Dendritic cell treated with granulocyte-macrophage colony-stimulating factor and Interleukin-4, amounts not matched to agents 40 ng/mL and 50 ng/mL, for 4 days (primary cell): ENCODE data around the gene TEKTIP1.

Experiments used
- H3K27ac Mint-ChIP-seq: one replicate; pipeline ENCODE4 v1.8.0; 2022; ENCODE audit warnings: mild to moderate bottlenecking, mixed read lengths
- H3K27me3 Mint-ChIP-seq: one replicate; pipeline ENCODE4 v1.8.0; 2022; ENCODE audit warnings: mild to moderate bottlenecking, mixed read lengths
- H3K36me3 Mint-ChIP-seq: one replicate; pipeline ENCODE4 v1.8.0; 2022; ENCODE audit warnings: low read depth, mixed read lengths
- H3K4me1 Mint-ChIP-seq: one replicate; pipeline ENCODE4 v1.8.0; 2022; ENCODE audit warnings: low read depth, mixed read lengths
- H3K4me3 Mint-ChIP-seq: one replicate; pipeline ENCODE4 v1.8.0; 2022; ENCODE audit warnings: mild to moderate bottlenecking, moderate library complexity, mixed read lengths
- H3K9me3 Mint-ChIP-seq: one replicate; pipeline ENCODE4 v1.8.0; 2022; ENCODE audit warnings: mixed read lengths
- intact Hi-C: fragments of 100-400 bp; cut with micrococcal nuclease; formaldehyde crosslinking; loops from one replicate; pipeline ENCODE4 v1.15.0; 2022

TEKTIP1 gene

DNA sequence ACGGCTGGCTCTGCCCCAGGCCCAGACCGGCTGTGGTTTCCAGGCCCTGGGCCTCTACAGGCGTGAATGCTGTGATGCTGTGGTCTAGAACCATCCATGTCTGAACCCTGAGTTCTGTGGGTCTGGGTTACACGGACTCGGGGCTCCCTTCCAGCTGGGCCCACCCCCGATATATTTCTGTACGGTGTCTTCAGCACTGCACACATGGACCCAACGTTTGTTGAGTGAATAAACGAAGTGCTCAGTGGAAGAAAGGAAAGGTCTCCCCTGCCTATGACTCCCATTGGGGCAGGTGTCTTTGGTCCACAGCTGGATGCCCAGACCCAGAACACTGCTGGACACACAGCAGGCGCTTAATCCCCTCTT is 6.7 kb downstream of the TEKTIP1 start:
- H3K27me3 Mint-ChIP-seq, result no peaks in the 10 kb centered on the region
- peaks cover 95% of the 10 kb centered on the region for H3K36me3 Mint-ChIP-seq
- intact Hi-C loops, result loop anchor here (2.0 to 5.0 kb wide), 2 partner anchors 73 to 162 kb away; partner anchors contain the start of gene TJP3
- no peak overlapping the region for H3K4me3 Mint-ChIP-seq
- peak overlapping the region; percentile 54 for H3K27ac Mint-ChIP-seq
- peaks cover 47% of the 10 kb centered on the region for H3K4me1 Mint-ChIP-seq
- no peaks in the 10 kb centered on the region for H3K9me3 Mint-ChIP-seq

GRCh38 chr19:3546119-3546518 is 7.1 kb downstream of the TEKTIP1 start:
- H3K9me3 Mint-ChIP-seq, result no peaks in the 10 kb centered on the region
- peaks cover 100% of the 10 kb centered on the region for H3K36me3 Mint-ChIP-seq
- no peaks in the 10 kb centered on the region for H3K27me3 Mint-ChIP-seq
- peaks cover 51% of the 10 kb centered on the region for H3K4me1 Mint-ChIP-seq
- intact Hi-C loops, result loop anchor here (5.0 kb wide), 1 partner anchor 161 kb away; the partner anchor contains the start of gene TJP3
- H3K27ac Mint-ChIP-seq, result no peak overlapping the region
- H3K4me3 Mint-ChIP-seq, result no peak overlapping the region

DNA sequence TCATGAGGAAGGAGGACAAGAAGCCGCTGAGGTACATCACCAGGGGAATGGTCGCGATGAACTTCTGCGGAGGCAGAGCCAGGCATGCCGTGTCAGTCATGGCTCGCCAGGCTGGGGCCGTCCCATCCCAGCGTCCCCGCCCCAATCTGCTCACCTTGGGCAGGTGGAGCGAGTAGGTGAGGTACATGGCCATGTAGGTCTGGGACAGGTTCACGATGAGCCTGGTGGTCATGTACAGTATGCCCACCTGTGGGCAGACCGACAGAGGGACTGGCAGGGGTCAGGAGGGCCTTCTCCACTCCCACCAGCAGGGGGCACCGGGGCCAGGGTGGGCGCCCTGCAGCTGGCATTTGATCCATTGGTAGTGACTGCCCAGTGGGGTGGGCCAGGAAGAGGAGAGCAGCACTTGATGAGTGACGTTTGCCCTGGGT is 8.3 kb downstream of the TEKTIP1 start:
- Mint-ChIP-seq H3K36me3 (peaks cover 100% of the 10 kb centered on the region), H3K9me3 (no peaks in the 10 kb centered on the region), H3K4me1 (peaks cover 62% of the 10 kb centered on the region), H3K27ac (peak overlapping the region; percentile 39), H3K27me3 (no peaks in the 10 kb centered on the region), H3K4me3 (peak overlapping the region; percentile 26)
- intact Hi-C loops, result loop anchor here (5.0 kb wide), 1 partner anchor 160 kb away; the partner anchor contains the start of gene TJP3

- Mint-ChIP-seq H3K4me3 (no peak overlapping the region), H3K36me3 (peaks cover 100% of the 10 kb centered on the region), H3K27ac (peak overlapping the region; percentile 39), H3K27me3 (no peaks in the 10 kb centered on the region), H3K9me3 (no peaks in the 10 kb centered on the region), H3K4me1 (peaks cover 67% of the 10 kb centered on the region)
- intact Hi-C loops, result loop anchor here (5.0 kb wide), 1 partner anchor 159 kb away; the partner anchor contains the start of gene TJP3
Measured at GRCh38 chr19:3547767-3548282, 8.9 kb downstream of the TEKTIP1 start.

DNA sequence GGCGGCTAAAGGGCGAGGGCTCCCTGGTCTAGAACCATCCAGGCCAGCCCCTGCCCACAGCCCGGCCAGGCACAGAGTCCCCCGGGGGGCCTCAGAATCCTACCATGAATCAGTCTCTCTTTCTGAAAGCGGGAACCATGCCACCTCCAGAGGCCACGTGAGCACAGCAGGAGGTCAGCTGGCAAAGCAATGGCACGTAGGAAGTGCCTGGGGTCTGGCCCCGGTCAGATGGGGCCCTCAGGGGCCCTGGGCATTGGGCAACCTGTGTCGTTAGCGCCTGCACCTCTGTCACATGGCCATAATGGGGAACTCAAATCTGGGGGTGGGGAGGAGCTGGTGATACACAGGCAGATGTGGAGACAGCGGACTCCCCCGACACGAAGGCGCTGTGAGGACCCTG is 9.6 kb downstream of the TEKTIP1 start:
- Mint-ChIP-seq H3K36me3 (peaks cover 100% of the 10 kb centered on the region), H3K27me3 (no peaks in the 10 kb centered on the region), H3K4me1 (peaks cover 74% of the 10 kb centered on the region), H3K27ac (peak overlapping the region; percentile 89), H3K4me3 (peak overlapping the region; percentile 51), H3K9me3 (no peaks in the 10 kb centered on the region)
- intact Hi-C loops, result loop anchor here (5.0 kb wide), 1 partner anchor 159 kb away; the partner anchor contains the start of gene TJP3

- Mint-ChIP-seq H3K4me1 (peaks cover 80% of the 10 kb centered on the region), H3K4me3 (peak overlapping the region; percentile 20), H3K36me3 (peaks cover 97% of the 10 kb centered on the region), H3K27ac (peak overlapping the region; percentile 89), H3K27me3 (no peaks in the 10 kb centered on the region), H3K9me3 (no peaks in the 10 kb centered on the region)
- intact Hi-C loops, result loop anchor here (5.0 kb wide), 1 partner anchor 157 kb away; the partner anchor contains the start of gene TJP3
Measured at GRCh38 chr19:3549816-3550215, 10.8 kb downstream of the TEKTIP1 start.

- intact Hi-C loops, result no loop called here
- Mint-ChIP-seq H3K9me3 (no peaks in the 10 kb centered on the region), H3K4me3 (peak overlapping the region; percentile 62), H3K36me3 (peaks cover 97% of the 10 kb centered on the region), H3K4me1 (peaks cover 79% of the 10 kb centered on the region), H3K27me3 (no peaks in the 10 kb centered on the region), H3K27ac (peak overlapping the region; percentile 89)
Measured at GRCh38 chr19:3550947-3551791, 12.2 kb downstream of the TEKTIP1 start.

GRCh38 chr19:3551792-3552095 is 12.8 kb downstream of the TEKTIP1 start:
- no peaks in the 10 kb centered on the region for H3K27me3 Mint-ChIP-seq
- intact Hi-C loops, result no loop called here
- H3K4me1 Mint-ChIP-seq, result peaks cover 81% of the 10 kb centered on the region

DNA sequence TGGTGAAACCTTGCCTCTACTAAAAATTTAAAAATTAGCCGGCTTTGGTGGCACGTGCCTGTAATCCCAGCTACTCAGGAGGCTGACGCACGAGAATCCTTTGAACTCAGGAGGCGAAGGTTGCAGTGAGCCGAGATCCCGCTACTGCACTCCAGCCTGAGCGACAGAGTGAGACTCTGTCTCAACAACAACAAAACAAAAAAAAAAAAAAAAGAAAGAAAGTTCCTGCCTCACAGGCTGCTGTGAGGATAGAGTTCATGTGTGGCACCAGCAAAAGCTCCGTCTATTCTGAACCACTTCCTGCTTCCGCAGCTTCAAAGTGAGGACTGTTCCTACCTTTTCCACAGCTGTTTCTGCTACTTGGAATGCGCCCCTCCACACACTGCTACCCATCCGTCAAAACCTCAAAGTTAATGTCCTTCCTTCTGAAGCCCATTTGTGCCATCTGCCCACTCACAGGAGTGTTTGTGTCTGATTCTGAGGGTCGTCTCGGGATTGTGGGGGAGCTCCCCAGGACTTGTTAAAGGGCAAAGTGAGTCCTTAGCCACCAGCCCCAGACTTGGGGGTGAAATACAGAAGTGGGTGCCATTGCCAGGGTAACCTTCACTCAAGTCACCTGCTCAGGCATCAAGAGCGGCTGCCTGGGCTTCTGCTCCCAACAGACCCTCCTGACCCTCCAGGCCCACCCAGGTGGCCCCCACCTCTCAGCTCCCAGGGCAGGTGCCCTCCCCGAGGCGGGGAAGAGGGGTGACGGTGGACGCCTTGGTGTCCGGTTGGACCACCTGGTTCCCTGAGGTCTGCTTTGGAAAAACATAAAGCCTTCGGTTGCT is 15.5 kb downstream of the TEKTIP1 start:
- H3K4me3 Mint-ChIP-seq, result peak overlapping the region; percentile 95
- intact Hi-C loops, result no loop called here
- H3K27ac Mint-ChIP-seq, result peak overlapping the region; percentile 89
- no peaks in the 10 kb centered on the region for H3K27me3 Mint-ChIP-seq
- peaks cover 73% of the 10 kb centered on the region for H3K4me1 Mint-ChIP-seq
- no peaks in the 10 kb centered on the region for H3K9me3 Mint-ChIP-seq
- peaks cover 73% of the 10 kb centered on the region for H3K36me3 Mint-ChIP-seq

More at GRCh38 chr19:3551792-3552095, 12.8 kb downstream of the TEKTIP1 start:
- Mint-ChIP-seq H3K9me3 (no peaks in the 10 kb centered on the region), H3K36me3 (peaks cover 97% of the 10 kb centered on the region), H3K27ac (peak overlapping the region; percentile 89), H3K4me3 (peak overlapping the region; percentile 62)

DNA sequence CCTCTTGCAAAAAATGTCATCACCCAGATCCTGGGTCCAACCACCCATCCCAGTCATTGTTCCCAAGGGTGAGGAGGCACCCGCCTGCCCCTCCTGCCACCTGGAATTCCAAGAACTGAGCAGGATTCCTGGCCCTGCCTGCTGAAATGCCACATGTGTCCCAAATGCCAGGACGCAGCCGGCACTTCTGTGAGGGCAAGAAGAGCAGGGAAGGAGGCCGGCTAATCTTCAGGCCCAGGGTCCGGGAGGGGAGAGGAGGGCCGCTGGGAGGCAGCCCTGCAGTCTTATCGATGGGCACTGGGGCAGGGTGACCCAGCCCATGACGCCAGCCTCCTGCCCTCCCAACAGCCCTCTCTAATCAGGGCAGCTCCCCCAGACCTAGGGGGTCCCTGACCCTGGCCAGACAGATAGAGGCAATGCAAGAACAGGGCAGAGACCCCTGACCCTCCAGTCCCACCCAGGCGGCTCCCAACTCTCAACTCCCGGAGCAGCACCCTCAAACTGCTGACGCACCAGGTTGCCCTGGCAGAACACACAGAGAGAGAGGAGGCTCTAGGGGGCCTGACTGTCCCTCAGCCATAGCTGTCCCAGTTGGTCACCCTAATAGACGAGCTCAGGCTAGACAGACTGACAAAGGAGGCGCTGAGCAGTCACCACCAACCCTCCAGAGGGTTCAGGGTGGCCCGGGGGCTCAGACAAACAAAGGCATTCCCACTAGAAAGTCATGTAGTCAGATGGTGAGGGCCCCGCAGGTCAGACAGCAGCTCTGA is 16.9 kb downstream of the TEKTIP1 start:
- peak overlapping the region; percentile 89 for H3K27ac Mint-ChIP-seq
- H3K27me3 Mint-ChIP-seq, result no peaks in the 10 kb centered on the region
- H3K36me3 Mint-ChIP-seq, result peaks cover 59% of the 10 kb centered on the region
- no peaks in the 10 kb centered on the region for H3K9me3 Mint-ChIP-seq
- intact Hi-C loops, result no loop called here
- peaks cover 70% of the 10 kb centered on the region for H3K4me1 Mint-ChIP-seq
- H3K4me3 Mint-ChIP-seq, result peak overlapping the region; percentile 95

DNA sequence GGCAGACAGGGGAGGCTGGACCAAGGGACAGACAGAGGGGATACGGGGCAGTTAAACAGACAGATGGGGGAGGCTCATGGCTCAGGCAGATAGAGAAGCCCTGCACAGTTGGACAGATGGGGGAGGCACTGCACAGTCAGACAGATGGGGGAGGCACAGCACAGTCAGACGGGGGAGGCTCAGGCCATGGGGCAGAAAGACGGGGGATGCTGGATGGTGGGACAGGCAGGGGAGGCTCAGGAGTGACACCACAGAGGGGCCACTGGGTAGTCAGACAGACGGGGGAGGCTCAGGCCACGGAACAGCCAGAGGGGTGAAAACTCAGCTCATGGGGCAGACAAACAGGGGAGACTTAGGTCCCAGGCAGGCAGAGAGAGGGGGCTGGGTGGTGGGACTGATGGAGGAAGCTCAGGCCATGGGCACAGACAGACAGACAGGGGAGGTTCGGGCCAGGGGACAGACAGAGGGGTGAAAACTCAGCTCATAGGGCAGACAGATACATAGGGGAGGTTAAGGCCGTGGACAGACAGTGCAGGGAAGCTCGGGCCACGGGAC is 17.5 kb downstream of the TEKTIP1 start:
- H3K4me3 Mint-ChIP-seq, result peak overlapping the region; percentile 95
- intact Hi-C loops, result no loop called here

GRCh38 chr19:3556978-3557460 is 18.0 kb downstream of the TEKTIP1 start:
- H3K27me3 Mint-ChIP-seq, result no peaks in the 10 kb centered on the region
- H3K36me3 Mint-ChIP-seq, result peaks cover 47% of the 10 kb centered on the region
- H3K27ac Mint-ChIP-seq, result peak overlapping the region; percentile 89
- peak overlapping the region; percentile 95 for H3K4me3 Mint-ChIP-seq
- intact Hi-C loops, result no loop called here
- H3K4me1 Mint-ChIP-seq, result peaks cover 59% of the 10 kb centered on the region
- no peaks in the 10 kb centered on the region for H3K9me3 Mint-ChIP-seq

More for the DNA sequence above, 17.5 kb downstream of the TEKTIP1 start:
- Mint-ChIP-seq H3K4me1 (peaks cover 64% of the 10 kb centered on the region), H3K36me3 (peaks cover 53% of the 10 kb centered on the region), H3K27me3 (no peaks in the 10 kb centered on the region), H3K27ac (peak overlapping the region; percentile 89), H3K9me3 (no peaks in the 10 kb centered on the region)
